Nephron (organoid): ENCODE results near the gene MALL.

Experiments
- H3K27ac Mint-ChIP-seq, 3 experiments: 2 replicates each; pipeline ENCODE4 v1.8.0; 2020; ENCODE audit warnings: mixed read lengths in 3 of 3, mild to moderate bottlenecking in 2 of 3, moderate library complexity in 1 of 3
- H3K27me3 Mint-ChIP-seq: 2 replicates; pipeline ENCODE4 v1.8.0; 2021; ENCODE audit warnings: low read depth, mild to moderate bottlenecking, moderate library complexity, mixed read lengths
- H3K36me3 Mint-ChIP-seq: 2 replicates; pipeline ENCODE4 v1.8.0; 2020; ENCODE audit warnings: low read depth, mixed read lengths
- H3K4me1 Mint-ChIP-seq: 2 replicates; pipeline ENCODE4 v1.8.0; 2020; ENCODE audit warnings: mixed read lengths
- H3K4me3 Mint-ChIP-seq, 3 experiments: 2 replicates each; pipeline ENCODE4 v1.8.0; 2020; ENCODE audit warnings: mild to moderate bottlenecking in 3 of 3, mixed read lengths in 3 of 3, moderate library complexity in 2 of 3
- H3K9me3 Mint-ChIP-seq: 2 replicates; pipeline ENCODE4 v1.8.0; 2020; ENCODE audit warnings: mixed read lengths
- CTCF ChIP-seq, 3 experiments: fragments of 200-600 bp; sonication (generic); IDR thresholded peaks; one replicate each; pipeline ENCODE4 v1.5.0; 2021; ENCODE audit warnings: antibody characterized with exemption in 3 of 3; ENCODE audit not compliant: unreplicated experiment in 3 of 3

Gene MALL

GRCh38 chr2:110124939-110125691 is 9.5 kb upstream of the MALL start:
- Mint-ChIP-seq H3K27me3 (no peaks in the 10 kb centered on the region), H3K27ac (no peak overlapping the region), H3K4me3 (no peak overlapping the region), H3K4me1 (peaks cover 5% of the 10 kb centered on the region), H3K9me3 (no peaks in the 10 kb centered on the region), H3K36me3 (peaks cover 5% of the 10 kb centered on the region)
- TF ChIP-seq CTCF (IDR thresholded peaks at IDR 0.05; ENCODE audit: unreplicated experiment in 3 of 3): no peak

- H3K9me3 Mint-ChIP-seq: no peaks in the 10 kb centered on the region
- peaks cover 5% of the 10 kb centered on the region for H3K36me3 Mint-ChIP-seq
- H3K27ac Mint-ChIP-seq: no peak overlapping the region
- no peak overlapping the region for H3K4me3 Mint-ChIP-seq
- TF ChIP-seq CTCF (IDR thresholded peaks at IDR 0.05; ENCODE audit: unreplicated experiment in 3 of 3): no peak
- H3K4me1 Mint-ChIP-seq: peaks cover 5% of the 10 kb centered on the region
- peaks cover 9% of the 10 kb centered on the region for H3K27me3 Mint-ChIP-seq
These were observed 8.6 kb upstream of the MALL start for GRCh38 chr2:110124038-110124825.

- Mint-ChIP-seq H3K9me3 (no peaks in the 10 kb centered on the region), H3K36me3 (no peaks in the 10 kb centered on the region), H3K27me3 (peaks cover 35% of the 10 kb centered on the region), H3K27ac (no peak overlapping the region), H3K4me3 (no peak overlapping the region), H3K4me1 (peaks cover 5% of the 10 kb centered on the region)
- no peak for TF ChIP-seq CTCF (IDR thresholded peaks at IDR 0.05; ENCODE audit: unreplicated experiment in 3 of 3)
These were observed 6.0 kb upstream of the MALL start for GRCh38 chr2:110121592-110121991.

GRCh38 chr2:110121052-110121334 is 5.4 kb upstream of the MALL start:
- H3K9me3 Mint-ChIP-seq: no peaks in the 10 kb centered on the region
- peaks cover 5% of the 10 kb centered on the region for H3K4me1 Mint-ChIP-seq
- H3K4me3 Mint-ChIP-seq: no peak overlapping the region
- H3K36me3 Mint-ChIP-seq: no peaks in the 10 kb centered on the region
- H3K27ac Mint-ChIP-seq: no peak overlapping the region
- H3K27me3 Mint-ChIP-seq: peaks cover 41% of the 10 kb centered on the region
- TF ChIP-seq CTCF (IDR thresholded peaks at IDR 0.05; ENCODE audit: unreplicated experiment in 3 of 3): no peak

GRCh38 chr2:110120171-110121051 is 4.8 kb upstream of the MALL start:
- H3K9me3 Mint-ChIP-seq: no peaks in the 10 kb centered on the region
- peaks cover 3% of the 10 kb centered on the region for H3K4me1 Mint-ChIP-seq
- H3K36me3 Mint-ChIP-seq: no peaks in the 10 kb centered on the region
- TF ChIP-seq CTCF (IDR thresholded peaks at IDR 0.05; ENCODE audit: unreplicated experiment in 3 of 3): no peak
- no peak overlapping the region for H3K4me3 Mint-ChIP-seq
- peaks cover 47% of the 10 kb centered on the region for H3K27me3 Mint-ChIP-seq
- H3K27ac Mint-ChIP-seq: no peak overlapping the region
